Measurements from ENCODE around the gene LRP4. TPM values are rescaled to one million over a fixed set of nuclear protein-coding genes. Genes with fewer than 3 reads are reported as not detected.

LRP4 gene
- total RNA-seq, 1 experiment from 2014 or later, result 11.6 TPM

DNA sequence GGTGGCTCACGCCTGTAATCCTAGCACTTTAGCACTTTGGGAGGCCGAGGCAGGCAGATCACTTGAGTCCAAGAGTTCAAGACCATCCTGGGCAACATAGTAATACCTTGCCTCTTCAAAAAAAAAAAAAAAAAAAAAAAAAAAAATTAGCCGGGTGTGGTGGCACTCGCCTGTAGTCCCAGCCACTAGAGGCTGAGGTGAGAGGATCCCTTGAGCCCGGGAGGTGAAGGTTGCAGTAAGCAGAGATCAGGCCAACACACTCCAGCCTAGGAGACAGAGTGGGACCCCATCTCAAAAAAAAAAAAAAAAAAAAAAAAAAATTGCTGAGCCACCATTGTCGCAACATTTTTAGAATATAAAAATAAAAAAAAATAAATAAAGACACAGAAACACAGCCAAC is 79.8 kb downstream of the LRP4 start:
- Histone ChIP-seq H3K9ac (ENCODE audit: extremely low read depth, insufficient read length, low read length) (no peak overlapping the region), H2BK12ac (ENCODE audit: insufficient read length, low read depth, low read length) (no peak overlapping the region), H3K9me3 (ENCODE audit: control insufficient read depth, low read depth, low read length) (no peaks in the 10 kb centered on the region), H4K91ac (ENCODE audit: insufficient read length, low read depth, low read length) (no peak overlapping the region), H3K4me2 (ENCODE audit: insufficient read depth, insufficient read length, low read length) (no peak overlapping the region), H3K23me2 (ENCODE audit: insufficient read length, low read depth, low read length, poor library complexity, severe bottlenecking) (no peaks in the 10 kb centered on the region), H2AK5ac (ENCODE audit: insufficient read length, low read length) (no peak overlapping the region), H3T11ph (ENCODE audit: low read length) (no peak overlapping the region), H3K27me3 (ENCODE audit: insufficient read depth, low read length) (no peaks in the 10 kb centered on the region), H3K23ac (ENCODE audit: insufficient read length, low read depth, low read length) (no peak overlapping the region), H2BK20ac (ENCODE audit: low read depth, low read length, poor library complexity, severe bottlenecking) (no peak overlapping the region), H2BK120ac (ENCODE audit: low read depth, low read length, poor library complexity, severe bottlenecking) (no peak overlapping the region), H3K18ac (ENCODE audit: insufficient read length, low read depth, low read length) (no peak overlapping the region), H2BK15ac (ENCODE audit: low read depth, low read length) (no peak overlapping the region), H3K14ac (ENCODE audit: insufficient read depth, low read length) (no peak overlapping the region), H3K79me2 (ENCODE audit: insufficient read depth, low read length) (peaks cover 53% of the 10 kb centered on the region; the same call in 1 of the 2 replicates), H2AFZ (ENCODE audit: low read length) (no peak overlapping the region), H3K4me1 (ENCODE audit: insufficient read depth, low read length) (peaks cover 3% of the 10 kb centered on the region; the same call in 1 of the 2 replicates), H3K27ac (ENCODE audit: insufficient read length, low read depth, low read length) (no peak overlapping the region), H3K79me1 (ENCODE audit: insufficient read depth, low read depth, low read length, poor library complexity, severe bottlenecking) (peaks cover 15% of the 10 kb centered on the region), H4K8ac (replicated peaks; ENCODE audit: insufficient read length, low read depth, low read length) (no peak overlapping the region), H4K5ac (ENCODE audit: insufficient read length, low read depth, low read length) (no peak overlapping the region), H2BK5ac (ENCODE audit: insufficient read length, low read length) (no peak overlapping the region), H3K4ac (ENCODE audit: low read depth, low read length) (no peak overlapping the region), H4K20me1 (ENCODE audit: control insufficient read depth, insufficient read depth, insufficient read length) (no peaks in the 10 kb centered on the region), H3K56ac (ENCODE audit: insufficient read length, low read depth, low read length) (no peak overlapping the region)
- peaks cover 36% of the 10 kb centered on the region in 2 experiments for H3K4me1 Mint-ChIP-seq
- TF ChIP-seq, protein P1, sequence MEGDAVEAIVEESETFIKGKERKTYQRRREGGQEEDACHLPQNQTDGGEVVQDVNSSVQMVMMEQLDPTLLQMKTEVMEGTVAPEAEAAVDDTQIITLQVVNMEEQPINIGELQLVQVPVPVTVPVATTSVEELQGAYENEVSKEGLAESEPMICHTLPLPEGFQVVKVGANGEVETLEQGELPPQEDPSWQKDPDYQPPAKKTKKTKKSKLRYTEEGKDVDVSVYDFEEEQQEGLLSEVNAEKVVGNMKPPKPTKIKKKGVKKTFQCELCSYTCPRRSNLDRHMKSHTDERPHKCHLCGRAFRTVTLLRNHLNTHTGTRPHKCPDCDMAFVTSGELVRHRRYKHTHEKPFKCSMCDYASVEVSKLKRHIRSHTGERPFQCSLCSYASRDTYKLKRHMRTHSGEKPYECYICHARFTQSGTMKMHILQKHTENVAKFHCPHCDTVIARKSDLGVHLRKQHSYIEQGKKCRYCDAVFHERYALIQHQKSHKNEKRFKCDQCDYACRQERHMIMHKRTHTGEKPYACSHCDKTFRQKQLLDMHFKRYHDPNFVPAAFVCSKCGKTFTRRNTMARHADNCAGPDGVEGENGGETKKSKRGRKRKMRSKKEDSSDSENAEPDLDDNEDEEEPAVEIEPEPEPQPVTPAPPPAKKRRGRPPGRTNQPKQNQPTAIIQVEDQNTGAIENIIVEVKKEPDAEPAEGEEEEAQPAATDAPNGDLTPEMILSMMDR (conservative IDR thresholded peaks at IDR 0.05), result no peak
- no peaks in the 10 kb centered on the region for H3K27me3 Mint-ChIP-seq (ENCODE audit: low read depth)
- H3K4me3 Mint-ChIP-seq, result no peak overlapping the region
- no peak for DNase-seq
- no peak overlapping the region for H3K27ac Mint-ChIP-seq
- WGBS (ENCODE audit: extremely low coverage, insufficient read length, low lambda C conversion rate), result no CpG with 5 or more reads among the region's 6 CpGs
- peaks cover 0 to 7% (median 6%) of the 10 kb centered on the region in 3 experiments; a peak in 3 of 7 replicates for H3K36me3 Mint-ChIP-seq (ENCODE audit: insufficient read depth in 1 of 3, low read depth in 3 of 3)
- H3K9me3 Mint-ChIP-seq, result no peaks in the 10 kb centered on the region
